GM19467 (cell line): ENCODE data around the gene FIGNL2.

Experiments used
- ATAC-seq: cut with Tn5 transposase; IDR thresholded peaks from one replicate; pipeline ENCODE4 v1.9.1; 2021; ENCODE audit warnings: mild to moderate bottlenecking, moderate library complexity; ENCODE audit not compliant: unreplicated experiment

The FIGNL2 gene

GRCh38 chr12:51874486-51874885, 26.0 kb upstream of the FIGNL2 start:
- ATAC-seq, result no peak

DNA sequence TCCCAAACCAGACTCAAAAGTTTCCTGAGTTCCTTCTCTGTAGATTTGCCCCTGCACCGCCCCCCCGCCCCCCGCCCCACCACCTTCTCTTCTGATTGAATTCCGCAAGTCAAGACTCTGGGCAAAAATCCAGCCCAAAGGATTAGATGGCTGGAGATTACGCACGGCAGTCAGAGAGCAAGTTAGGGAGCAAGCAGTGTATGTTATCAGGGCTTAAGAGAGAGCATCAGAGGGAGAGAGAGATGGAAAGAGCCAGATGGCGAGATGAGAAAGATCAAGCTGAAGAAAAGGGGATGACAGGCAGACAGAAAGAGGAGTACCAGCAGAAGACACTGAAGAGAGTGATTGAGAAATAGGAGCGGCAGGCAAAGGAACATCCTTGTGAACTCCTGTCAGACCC, 25.5 kb upstream of the FIGNL2 start:
- no peak for ATAC-seq

DNA sequence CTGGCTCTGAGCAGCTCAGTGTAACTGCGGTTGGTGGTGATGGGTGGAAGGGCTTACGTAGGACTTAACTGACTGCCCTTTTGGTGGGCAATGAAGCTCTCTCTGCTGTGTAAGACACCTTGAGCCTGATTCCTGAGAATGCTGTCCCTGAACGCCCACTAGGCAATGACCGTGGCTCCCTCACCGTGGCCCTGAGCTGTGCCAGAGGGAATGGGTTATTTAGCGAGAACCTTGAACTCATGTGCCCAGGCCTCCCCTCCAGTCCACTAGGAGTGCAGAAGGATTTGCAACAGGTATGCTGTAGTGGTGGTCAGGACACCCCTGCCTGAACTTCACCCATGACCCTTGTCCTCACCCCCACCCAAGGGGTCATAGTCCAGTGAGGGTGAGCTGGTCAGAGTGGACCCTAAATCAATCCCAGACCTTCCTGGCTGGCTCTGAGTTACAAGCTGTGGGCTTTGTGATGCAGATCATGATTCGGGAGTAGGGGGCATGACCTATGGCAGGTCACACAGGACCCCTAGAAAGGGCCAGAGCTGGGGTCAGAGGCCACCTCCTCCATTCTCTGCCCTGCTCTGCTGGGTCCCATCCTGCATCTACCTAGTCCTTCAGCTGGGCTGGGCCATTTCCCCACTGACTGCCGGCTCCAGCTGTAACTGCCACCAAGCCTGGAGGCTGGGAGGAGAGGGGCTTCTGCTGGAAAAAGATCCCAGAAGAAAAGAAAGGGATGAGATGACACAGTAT, 24.9 kb upstream of the FIGNL2 start:
- ATAC-seq, result no peak

- ATAC-seq, result no peak
These were observed 24.1 kb upstream of the FIGNL2 start for GRCh38 chr12:51872689-51872981.

DNA sequence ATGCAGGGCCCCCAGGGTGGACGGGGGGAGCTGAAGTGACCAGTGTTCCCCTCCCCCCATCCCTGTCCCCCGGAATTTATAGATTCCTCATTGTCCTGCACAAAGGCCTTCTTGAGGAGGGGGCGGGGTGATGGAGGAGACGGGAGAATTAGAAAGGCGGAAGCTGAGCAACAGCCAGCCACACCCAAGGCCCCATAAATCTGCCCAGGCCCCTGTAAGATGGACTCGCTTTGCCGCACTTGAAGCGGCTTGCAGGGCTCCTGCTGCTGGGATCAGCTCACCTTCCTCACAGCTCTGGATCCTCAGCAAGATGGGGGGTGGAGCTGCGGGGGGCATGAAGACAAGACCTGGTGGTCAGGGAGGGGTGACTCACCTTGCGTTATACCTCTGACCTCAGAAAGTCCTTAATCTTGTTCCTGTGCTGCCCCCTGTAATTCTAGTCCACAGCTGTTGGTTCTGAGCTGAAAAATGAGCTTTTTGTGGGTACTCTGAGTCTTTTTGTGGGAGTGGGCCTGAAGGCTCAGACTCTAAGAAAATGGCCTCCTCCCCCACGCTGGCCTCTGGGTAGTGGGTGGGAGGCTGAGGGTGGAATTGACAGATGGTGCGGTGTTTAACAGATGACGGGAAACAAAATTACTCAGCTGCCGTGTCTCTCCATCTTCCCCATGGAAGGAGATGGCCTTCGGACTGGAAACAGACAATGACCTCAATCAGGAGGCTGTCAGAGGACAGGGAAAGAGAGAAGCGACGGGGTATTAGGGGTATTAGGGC, 23.6 kb upstream of the FIGNL2 start:
- no peak for ATAC-seq

GRCh38 chr12:51871126-51871525, 22.6 kb upstream of the FIGNL2 start:
- no peak for ATAC-seq

GRCh38 chr12:51870504-51870903, 22.0 kb upstream of the FIGNL2 start:
- ATAC-seq, result no peak

DNA sequence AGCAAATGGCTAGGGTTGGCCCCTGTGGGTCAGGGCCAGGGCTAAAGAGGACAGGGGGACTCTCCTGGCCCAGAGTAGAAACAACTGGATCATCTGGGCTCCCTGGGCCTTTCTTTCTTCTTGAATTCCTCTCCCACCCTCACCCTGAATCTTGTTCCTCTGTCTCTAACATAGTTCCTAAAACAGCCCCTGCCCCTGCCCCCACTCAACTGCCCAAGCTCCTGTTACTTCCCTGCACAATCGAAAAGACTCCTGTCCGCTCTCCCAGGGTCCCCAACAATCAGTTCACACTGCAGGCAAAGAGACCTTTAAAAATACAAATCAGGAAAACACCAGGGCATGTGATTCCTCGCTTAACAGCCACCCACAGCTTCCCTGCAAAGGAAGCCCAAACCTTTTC, 21.4 kb upstream of the FIGNL2 start:
- ATAC-seq, result no peak

DNA sequence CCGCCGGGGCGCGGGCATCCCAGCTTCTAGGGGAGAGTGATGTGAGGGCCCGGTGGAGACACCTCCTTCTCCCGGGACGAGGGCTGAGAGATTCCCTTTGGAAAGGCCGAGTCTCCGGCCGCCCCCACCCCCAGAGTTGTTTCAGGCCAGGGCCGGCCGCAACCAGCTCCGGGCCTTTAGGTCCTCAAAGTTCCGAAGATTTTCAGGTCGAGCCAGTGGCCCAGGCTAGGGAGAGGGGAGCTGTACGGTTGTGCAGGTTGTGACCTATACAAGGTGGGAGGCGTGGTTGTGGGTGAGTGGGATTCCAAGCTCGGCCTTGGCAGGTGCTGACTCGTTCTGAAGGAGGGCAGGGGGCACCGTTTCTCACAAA, 21.0 kb upstream of the FIGNL2 start:
- ATAC-seq, result no peak

DNA sequence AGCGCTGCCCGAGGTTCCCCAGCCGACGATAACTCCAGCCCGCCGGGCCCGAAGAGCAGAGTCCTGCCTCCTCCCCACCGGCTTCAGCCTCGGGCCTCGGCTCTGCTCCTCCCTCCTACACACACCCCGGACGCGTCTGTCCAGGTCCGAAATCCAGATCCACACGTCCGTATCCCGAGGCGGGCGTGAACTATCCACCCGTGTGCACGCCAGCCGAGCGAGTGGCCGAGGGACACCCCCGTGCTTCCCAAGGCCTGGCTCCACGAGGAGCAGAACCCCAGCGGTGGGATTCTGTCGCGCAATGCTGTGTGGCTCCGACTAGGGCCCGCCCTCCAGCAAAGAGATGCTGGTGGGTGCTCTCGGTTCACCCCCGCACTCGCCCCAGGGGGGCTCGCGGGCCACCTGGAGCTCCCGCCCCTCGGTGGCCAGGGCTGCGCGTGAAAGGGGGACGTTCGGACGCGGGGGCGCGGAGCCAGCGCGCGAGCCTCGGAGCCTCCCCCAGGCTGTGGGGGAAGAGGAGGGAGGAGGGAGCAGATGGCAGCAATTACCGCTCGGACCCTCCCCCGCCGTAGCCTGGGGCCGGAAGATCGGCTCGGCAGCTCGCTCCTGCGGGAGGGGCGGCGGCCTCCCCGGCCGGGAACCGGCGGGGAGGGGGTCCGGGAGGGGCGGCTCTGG, 20.4 kb upstream of the FIGNL2 start:
- no peak for ATAC-seq

DNA sequence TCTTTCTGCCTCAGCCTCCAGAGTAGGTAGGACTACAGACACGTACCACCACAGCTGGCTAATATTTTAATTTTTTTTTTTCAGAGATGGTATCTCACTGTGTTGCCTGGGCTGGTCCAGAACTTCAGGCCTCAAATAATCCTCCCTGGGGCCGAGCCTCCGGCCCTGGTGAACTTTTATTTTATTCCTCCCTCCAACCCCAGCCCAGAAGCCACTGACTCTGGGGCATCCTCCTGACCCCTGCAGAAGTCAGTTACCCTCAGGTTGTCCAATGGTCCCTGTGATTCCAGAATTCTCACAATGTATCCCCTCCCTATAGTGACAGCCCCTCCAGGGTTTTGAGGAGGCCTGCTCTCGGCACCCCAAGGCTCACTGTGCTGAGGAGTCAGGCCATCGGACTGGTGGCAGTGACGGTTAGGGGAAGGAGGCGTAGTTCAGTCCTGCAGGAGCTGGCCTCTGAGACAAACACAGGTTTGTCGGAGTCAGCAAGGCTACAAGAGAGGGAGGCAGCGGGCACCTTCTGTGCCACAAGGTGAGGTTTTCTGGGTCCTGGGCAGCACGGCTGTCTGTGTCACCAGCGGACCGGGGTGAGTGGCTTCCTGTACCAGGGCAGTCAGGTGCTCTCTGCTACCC, 19.4 kb upstream of the FIGNL2 start:
- ATAC-seq, result no peak

- ATAC-seq, result no peak
These were observed 18.9 kb upstream of the FIGNL2 start for GRCh38 chr12:51867371-51867770.

- no peak for ATAC-seq
These were observed 18.2 kb upstream of the FIGNL2 start for GRCh38 chr12:51866762-51867161.

GRCh38 chr12:51866324-51866723, 17.8 kb upstream of the FIGNL2 start:
- no peak for ATAC-seq

DNA sequence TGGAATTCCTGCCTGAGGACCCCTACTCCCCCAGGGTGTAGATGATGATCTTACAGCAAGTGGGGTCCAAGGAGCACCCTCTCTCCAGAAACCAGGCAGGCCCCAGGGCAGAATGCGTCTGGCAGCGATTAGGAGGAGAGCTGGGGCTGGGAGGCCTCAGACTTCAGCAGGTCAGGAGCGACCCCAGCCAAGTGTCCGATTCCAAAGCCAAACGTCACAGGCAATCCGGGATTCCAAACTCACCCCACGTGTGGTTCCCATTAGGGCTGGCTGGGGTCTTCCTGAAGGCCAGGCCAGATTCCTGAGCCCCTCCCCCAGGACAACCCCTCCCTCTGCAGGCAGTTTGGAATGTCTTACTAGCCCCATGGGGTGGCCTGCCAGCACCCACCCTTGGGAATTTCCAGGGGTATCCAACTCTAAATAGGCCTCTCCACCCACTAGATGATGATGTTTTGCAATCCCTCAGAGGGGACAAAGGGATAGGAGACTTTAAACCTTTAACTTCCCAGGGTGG, 17.3 kb upstream of the FIGNL2 start:
- ATAC-seq, result no peak

- ATAC-seq, result no peak
These were observed 16.5 kb upstream of the FIGNL2 start for GRCh38 chr12:51864833-51865670.

DNA sequence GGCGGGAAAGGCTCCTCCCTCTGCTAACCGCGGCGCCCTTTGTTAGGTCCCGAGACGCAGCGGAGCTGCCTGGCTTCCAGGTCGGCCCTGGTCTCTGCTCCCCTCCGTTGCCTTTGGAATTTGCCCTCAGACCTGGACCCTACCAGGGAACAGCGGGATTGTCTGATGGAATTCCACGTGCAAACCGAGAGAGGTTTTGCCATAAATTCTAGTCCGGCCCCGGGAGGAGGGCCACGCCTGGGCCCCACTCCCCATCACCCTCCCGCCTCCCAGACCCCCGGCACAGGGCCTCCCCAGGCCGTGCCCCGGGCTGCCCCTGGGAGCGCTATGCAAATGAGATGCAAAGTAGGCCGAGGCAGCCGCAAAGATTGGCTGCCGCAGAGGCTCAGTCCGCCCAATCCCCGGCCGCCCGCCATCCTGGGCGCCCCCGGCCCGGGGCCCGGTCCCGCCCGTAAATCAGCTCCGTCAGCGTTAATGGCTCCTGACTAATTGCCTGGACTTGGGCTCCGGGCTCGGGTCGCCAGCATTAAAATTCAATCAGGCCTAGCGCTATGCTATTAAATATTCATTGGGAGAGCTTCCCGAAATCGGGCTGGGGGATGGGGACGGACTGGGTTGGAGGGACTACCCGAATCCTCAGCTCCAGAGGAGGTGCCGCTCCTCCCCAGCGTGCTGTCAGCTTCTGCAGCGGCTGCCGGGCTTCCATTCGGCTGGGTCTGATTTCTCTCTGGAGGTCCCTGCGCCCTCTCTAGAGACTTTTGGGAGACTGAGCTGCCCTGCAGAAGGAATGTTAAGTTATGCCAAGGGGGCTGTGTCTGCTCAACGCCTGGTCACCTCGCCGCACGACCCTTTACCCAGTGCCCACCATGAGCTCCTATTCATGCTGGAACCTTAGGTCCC, 15.7 kb upstream of the FIGNL2 start:
- ATAC-seq, result no peak

DNA sequence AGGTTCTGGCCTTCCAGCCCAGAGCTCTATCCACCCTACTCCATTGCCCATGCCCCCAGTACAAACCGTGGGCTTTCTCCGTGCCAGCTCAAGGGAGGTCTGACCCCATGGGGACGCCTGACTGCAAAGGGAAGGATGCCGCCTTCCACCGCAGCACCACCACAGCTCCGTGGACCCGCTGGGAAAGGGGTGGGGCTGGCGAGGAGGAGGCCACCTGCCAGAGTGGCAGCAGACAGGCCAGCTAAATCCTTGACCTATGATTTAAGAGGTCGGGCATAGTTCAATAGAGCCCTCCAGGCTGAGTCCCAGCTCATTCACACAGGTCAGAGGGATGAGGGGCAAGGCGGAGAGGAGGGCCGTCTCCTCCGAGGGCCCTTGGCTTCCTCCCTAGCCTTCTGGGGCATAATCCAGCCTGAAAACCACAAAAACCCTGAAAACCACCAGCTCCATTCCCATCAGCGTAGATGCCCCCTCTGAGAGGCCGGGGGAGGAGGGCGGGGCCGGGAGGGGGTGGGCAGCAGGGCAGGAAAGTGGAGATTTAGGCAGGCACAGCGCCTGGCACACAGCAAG, 14.9 kb upstream of the FIGNL2 start:
- ATAC-seq, result no peak

DNA sequence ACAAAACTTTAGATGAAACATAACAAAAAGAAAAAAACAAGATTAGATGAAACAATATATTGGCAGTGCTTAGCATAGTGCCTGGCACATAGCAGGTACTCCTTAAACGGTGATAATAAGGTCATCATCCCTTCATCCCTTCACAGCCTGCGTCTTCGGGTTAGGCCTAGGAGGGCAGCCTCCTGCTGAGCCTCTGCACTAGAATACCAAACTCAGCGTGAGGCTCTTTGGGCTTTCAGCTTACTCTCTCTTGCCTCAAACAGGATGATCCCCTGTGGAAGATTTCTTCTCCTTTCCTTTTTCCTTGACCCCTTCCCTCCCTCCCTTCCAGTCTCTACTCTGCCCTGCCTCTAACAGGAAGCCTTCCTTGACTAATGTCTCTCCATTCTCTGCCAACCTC, 14.4 kb upstream of the FIGNL2 start:
- no peak for ATAC-seq
